Raji (cell line): ENCODE results near the gene SEMA4D.

Source experiments
- POLR2A ChIP-seq: IDR thresholded peaks from 2 replicates; pipeline ENCODE4 v1.6.1; 2011; ENCODE audit warnings: low read depth, low read length, control low read depth; ENCODE audit not compliant: insufficient read depth

Gene SEMA4D

GRCh38 chr9:89497257-89497963, 503 bp downstream of the SEMA4D start:
- TF ChIP-seq POLR2A, result no peak

GRCh38 chr9:89496645-89497256, 1.2 kb downstream of the SEMA4D start:
- no peak for TF ChIP-seq POLR2A

- TF ChIP-seq POLR2A, result no peak
Measured at GRCh38 chr9:89495824-89496560, 1.9 kb downstream of the SEMA4D start.

DNA sequence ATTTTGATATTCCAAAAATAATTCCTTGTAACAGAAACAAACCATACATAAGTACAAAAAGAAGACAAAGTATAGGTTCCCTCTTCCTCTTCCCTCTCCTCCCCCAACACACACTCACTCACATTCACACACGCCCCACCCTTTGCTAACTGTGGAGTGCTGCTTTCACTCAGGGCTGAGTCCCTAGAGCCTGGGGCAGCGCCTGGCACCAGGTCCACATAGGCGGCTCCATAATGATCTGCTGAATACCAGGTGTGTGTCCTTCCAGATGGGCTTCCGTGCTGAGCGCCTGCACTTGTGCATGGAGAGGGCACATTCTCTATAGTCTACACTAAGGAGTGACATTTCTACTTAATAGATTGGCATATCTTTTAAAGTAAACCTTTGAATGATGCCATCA, 3.7 kb downstream of the SEMA4D start:
- TF ChIP-seq POLR2A, result no peak

DNA sequence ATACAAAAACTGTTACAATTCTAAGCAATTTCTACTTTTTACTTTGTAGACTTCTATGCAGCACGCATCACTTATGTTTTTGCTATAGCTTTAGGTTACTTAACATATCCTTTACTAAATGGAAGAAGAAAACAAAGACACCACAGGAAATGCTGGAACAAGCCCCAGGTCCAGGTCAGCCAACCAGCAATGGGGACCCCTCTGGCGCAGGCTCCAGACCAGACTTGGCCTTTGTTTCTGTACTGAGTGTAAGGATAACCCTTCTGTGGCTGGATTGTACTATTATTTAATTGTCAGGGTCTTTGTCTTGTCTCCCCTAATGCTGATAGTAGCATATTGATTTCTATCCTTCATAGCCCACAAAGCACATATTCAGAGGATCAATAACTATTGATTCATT, 4.2 kb downstream of the SEMA4D start:
- TF ChIP-seq POLR2A, result no peak

GRCh38 chr9:89493181-89493580, 4.7 kb downstream of the SEMA4D start:
- no peak for TF ChIP-seq POLR2A

GRCh38 chr9:89492586-89492985, 5.3 kb downstream of the SEMA4D start:
- no peak for TF ChIP-seq POLR2A

DNA sequence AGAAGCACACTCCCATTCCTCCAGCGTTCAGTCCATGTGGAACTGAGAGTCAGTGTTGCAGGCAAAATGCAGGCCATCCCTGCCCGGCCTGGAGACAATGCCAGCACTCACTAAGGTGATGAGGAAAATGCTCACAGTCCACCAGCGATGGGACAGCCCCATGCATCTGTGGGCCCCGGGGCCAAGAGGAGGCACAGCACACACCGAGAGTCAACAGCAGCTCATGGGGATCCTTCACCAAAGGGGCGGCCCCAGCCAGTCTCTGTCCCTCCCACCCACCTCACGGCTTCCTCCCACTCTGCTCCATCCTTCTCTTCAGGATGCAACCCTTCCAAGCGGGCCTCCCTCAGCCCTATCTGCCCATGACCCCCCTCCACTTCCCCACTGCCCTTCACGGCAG, 6.2 kb downstream of the SEMA4D start:
- no peak for TF ChIP-seq POLR2A

DNA sequence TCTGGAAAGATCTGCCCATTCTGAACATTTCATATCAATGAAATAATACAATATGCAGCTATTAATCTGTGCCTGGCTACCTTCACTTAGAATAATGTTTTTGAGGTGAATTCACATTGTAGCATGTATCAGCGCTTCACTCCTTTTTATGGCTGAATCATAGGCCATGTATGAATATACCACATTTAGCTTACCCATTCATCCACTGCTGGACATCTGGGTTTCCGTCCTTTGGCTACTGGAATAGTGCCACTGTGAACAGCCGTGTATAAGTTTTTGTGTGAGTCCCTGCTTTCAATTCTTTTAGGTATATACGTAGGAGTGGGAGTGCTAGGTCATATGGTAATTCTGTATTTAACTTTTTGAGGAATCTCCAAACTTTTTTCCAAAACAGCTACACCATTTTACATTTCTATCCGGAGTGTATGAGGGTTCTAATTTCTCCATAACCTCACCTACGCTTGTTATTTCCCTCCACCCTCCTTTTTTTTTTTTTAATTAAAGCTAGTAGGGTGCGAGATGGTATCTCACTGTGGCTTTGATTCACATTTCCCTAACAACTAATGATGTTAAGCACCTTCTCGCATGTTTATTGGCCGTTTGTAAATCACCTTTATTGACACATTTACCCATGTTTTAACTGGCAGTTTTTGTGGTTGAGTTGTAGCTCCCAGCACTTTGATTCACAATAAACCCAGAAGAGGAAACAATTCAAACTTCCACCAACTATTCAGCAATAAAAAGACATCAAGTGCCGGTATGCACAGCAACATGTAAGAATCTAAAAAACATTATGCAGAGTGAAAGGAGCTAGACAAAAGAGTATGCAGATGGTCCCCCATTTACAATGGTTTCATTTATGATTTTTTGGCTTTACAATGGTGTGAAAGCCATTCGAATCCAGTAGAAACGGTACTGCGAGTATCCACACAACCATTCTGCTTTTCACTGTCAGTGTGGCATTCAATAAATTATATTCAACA, 8.1 kb downstream of the SEMA4D start:
- no peak for TF ChIP-seq POLR2A

DNA sequence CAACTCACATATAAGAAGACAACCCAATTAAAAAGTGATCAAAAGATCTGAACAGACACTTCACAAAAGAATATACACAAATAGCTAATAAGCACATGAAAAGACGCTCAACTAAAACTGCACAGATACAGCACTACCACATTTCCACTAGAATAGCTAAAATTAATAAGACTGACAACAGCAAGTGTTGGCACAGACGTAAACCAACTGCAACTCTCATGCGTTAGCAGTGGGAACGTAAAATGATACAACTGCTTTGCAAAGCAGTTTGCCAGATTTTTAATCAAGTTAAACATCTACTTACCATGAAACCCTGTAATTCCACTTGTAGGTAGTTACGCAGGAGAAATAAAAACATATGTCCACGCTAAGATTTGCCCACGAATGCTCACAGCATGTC, 9.0 kb downstream of the SEMA4D start:
- no peak for TF ChIP-seq POLR2A

DNA sequence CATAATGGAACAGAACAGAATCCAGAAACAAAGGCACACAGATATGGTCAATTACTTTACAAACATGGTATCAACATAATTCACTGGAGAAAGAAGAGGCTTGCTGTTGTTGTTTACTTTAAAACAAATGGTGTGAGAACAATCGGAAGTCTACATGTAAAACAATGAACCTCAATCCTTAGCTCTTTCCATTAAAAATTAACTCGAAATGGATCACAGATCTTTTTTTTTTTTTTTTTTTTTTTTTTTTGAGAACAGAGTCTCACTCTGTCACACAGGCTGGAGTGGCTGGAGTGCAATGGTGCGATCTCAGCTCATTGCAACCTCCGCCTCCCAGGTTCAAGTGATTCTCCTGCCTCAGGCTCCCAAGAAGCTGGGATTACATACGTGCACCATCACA, 9.8 kb downstream of the SEMA4D start:
- no peak for TF ChIP-seq POLR2A

- no peak for TF ChIP-seq POLR2A
Measured at GRCh38 chr9:89486681-89487080, 11.2 kb downstream of the SEMA4D start.

DNA sequence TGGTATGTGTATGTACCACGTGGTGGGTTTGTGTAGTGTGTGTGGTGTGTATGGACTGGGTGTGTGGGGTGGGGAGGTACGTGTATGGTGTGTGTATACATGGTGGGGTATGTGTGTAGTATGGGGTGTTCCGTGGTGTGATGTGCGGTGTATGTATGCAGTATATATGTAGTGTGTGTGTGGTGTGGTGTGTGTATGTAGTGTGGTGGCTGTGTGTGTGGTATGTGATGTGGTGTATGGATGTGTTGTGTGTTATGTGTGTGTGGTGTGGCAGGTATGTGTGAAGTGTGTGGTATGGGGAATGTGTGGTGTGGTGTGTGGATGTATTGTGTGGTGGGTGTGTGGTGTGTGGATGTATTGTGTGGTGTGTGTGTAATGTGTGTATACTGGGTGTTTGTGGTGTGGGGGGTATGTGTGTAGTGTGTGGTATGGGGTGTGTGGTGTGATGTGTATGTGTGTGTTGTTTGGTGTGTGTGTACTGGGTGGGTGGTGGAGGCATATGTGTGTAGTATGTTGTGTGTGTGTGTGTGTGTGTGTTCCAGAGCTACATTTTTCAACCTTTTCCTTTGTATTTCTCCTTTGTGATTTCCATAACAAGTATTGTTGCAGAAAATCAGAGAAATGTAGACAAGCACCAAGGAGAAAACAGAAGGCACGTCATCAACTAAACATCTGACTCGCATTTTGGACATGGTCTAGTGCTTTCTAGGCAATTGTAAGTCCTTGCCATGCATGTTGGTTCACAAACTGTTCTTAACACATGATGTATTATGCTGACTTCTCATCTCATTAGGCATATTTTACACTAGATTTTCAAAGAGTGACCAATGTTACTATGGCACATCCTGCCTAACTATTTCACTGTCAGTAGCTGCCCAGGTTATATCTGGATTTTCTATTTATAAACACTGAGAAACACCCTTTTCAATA, 13.2 kb downstream of the SEMA4D start:
- no peak for TF ChIP-seq POLR2A
